ENCODE data around the gene SUPT3H.

Gene SUPT3H

DNA sequence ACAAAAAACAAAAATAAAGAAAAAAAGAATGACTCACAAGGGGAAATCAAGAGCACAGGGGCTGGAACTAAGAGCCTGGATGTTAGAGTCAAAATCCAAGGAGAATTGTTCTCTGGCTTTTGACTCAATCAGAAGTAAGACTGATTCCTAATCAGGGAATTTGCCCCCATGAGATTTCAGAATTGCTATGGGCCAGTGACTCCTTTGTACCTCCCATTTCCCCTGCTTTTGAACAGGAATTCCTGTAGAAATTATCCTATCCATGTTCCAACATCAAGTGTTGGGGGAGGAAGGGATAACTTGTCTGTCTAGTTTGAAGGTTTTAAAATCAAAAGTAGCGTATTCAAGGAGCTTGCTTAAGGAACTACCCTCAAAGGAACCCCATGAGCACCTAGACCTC, 593.5 kb downstream of the SUPT3H start:
- H3K4me3 ChIP-seq (ENCODE audit: low read depth, low read length), result no peak overlapping the region
- TF ChIP-seq, protein P1, sequence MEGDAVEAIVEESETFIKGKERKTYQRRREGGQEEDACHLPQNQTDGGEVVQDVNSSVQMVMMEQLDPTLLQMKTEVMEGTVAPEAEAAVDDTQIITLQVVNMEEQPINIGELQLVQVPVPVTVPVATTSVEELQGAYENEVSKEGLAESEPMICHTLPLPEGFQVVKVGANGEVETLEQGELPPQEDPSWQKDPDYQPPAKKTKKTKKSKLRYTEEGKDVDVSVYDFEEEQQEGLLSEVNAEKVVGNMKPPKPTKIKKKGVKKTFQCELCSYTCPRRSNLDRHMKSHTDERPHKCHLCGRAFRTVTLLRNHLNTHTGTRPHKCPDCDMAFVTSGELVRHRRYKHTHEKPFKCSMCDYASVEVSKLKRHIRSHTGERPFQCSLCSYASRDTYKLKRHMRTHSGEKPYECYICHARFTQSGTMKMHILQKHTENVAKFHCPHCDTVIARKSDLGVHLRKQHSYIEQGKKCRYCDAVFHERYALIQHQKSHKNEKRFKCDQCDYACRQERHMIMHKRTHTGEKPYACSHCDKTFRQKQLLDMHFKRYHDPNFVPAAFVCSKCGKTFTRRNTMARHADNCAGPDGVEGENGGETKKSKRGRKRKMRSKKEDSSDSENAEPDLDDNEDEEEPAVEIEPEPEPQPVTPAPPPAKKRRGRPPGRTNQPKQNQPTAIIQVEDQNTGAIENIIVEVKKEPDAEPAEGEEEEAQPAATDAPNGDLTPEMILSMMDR (IDR thresholded peaks at IDR 0.05; ENCODE audit: borderline replicate concordance, insufficient read depth, low read depth, low read length), result no peak

GRCh38 chr6:44782892-44783291, 594.8 kb downstream of the SUPT3H start:
- no peak overlapping the region for H3K4me3 ChIP-seq (ENCODE audit: low read depth, low read length)
- TF ChIP-seq, protein P1 (IDR thresholded peaks at IDR 0.05; ENCODE audit: borderline replicate concordance, insufficient read depth, low read depth, low read length), result no peak

- TF ChIP-seq, protein P1 (IDR thresholded peaks at IDR 0.05; ENCODE audit: borderline replicate concordance, insufficient read depth, low read depth, low read length), result no peak
- no peak overlapping the region for H3K4me3 ChIP-seq (ENCODE audit: low read depth, low read length)
These were observed 595.7 kb downstream of the SUPT3H start for GRCh38 chr6:44781912-44782597.

- TF ChIP-seq, protein P1 (IDR thresholded peaks at IDR 0.05; ENCODE audit: borderline replicate concordance, insufficient read depth, low read depth, low read length), result no peak
- H3K4me3 ChIP-seq (ENCODE audit: low read depth, low read length), result no peak overlapping the region
These were observed 597.6 kb downstream of the SUPT3H start for GRCh38 chr6:44780161-44780560.

- H3K4me3 ChIP-seq (ENCODE audit: low read depth, low read length), result no peak overlapping the region
- TF ChIP-seq, protein P1 (IDR thresholded peaks at IDR 0.05; ENCODE audit: borderline replicate concordance, insufficient read depth, low read depth, low read length), result no peak
These were observed 598.5 kb downstream of the SUPT3H start for GRCh38 chr6:44779130-44779826.
